NCI-H1048 (cell line): ENCODE data around the gene DOCK4.

Experiments used
- DNase-seq: peaks from one replicate; lab custom pipeline; 2025; lab: John Stamatoyannopoulos, UW

The DOCK4 gene

GRCh38 chr7:111892588-111892987, 313.6 kb downstream of the DOCK4 start:
- no peak for DNase-seq

DNA sequence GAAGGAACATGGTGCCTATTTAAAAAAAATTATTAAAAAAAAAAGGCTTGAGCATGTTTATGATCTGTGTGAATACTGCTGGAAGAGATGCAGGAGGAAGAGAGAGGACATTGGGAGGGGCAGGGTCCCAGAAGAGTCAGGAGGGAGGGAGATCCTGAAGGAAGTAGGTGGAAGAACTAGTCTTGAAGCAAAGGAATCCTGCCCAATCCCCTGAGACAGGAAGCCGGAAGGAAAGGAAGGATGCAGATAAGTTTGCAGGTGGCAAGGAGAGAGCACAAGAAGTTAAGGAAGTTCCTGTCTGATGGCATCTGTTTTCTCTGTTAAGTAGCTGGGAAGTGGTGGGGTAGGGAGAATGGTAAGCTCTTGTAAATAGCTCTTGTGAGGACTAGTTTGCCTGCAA, 318.5 kb downstream of the DOCK4 start:
- DNase-seq: no peak

- DNase-seq: no peak
These were observed 320.0 kb downstream of the DOCK4 start for GRCh38 chr7:111886233-111886632.

DNA sequence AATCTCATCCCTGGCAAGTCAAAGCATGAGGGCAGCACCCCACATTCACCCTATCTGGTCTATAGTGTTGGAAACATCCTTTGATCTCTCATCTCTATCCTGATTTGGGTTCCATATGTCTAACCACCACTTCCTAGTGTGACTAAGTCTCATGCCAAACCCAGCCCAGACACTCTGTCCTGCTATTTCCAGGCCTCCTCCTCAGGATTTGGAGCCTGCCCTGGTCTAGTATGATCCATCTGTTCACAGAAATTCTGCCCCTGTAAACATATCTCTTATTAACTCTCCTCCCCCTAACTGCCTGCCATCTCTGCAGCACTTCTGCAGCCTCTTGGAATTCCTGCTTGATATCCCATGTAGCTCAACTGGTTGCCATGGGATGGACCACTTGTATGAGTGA, 323.0 kb downstream of the DOCK4 start:
- no peak for DNase-seq

DNA sequence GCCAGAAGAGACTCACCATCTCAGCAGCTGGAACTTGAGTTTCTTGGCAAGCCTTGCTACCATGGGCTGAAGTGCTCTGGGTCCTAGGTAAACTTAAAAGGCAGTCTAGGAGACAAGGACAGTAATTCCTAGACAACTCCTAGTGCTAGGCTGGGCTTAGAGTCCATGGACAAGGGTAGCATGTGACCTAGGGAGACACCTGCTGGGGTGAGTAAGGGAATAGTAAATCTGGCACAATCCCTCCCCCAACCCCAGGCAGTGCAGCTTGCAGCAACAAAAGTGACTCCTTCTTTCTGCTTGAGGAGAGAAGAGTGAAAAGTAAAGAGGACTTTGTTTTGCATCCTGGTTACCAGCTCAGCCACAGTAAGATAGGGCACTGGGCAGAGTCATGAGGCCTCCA, 327.4 kb downstream of the DOCK4 start:
- DNase-seq: no peak

DNA sequence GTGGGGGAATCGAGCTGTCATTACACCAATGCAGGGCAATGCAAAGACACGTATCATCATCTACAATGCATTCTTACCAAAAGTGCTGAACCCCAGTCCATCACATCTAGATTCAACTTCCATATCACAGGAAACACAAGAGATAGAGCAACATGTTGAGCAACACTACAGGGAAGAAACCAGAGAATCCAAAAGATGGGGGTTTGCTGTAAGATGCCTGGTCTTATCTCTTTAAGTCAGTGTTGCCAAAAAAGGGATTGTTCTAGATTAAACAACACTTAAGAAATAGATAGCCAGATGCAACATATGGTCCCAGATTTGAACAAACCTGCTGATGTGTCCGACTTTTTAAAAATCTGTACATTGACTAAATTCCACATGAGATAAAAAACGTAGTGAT, 328.3 kb downstream of the DOCK4 start:
- DNase-seq: no peak

DNA sequence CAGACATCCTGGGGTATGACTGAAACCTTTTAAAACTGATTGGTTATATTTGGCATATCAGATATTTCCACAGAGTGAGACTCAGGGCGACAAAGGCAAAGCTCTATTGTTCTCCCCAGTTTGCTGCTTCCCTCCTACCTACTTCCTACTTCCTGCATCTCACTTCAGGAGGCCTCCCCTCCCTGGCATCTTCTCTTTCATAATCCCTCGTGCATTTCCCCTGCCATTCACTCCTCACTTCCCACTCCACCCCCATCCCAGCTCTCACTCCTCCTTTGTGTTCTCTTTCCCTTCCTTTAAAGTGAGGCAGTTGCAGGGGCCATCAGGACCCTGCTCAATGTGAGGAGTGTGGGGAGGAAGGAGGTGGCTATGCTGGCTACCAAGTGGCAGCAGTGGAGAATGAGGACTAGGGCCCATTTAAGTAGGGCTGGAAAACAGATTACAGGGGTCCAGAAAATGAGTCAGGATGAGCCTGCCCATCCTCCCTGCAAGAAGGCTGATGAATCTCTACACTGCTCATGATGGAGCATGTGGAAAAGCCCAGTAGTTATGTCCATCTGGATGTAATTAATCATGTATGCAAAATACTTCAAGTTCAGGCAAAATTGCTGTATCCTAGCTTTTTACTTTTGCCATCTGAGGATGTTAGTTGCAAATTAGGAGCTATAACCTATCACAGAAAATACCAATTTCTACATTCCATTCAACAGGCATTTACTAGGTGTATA, 332.1 kb downstream of the DOCK4 start:
- no peak for DNase-seq

DNA sequence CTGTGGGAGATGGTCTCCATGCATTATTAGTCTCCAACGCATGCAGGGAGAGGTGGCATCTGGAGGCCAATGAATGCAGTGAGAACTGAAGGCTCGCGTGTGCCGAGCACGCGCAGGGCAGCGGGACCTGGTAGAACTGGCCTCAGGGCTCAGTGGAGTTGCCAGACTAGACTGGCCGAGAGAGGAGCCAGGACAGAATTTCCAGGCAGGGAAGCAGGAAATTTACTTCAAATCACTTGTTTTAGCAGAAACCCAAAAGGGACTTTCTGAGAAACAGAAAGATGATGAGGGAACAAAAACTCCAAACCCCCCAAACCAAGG, 332.9 kb downstream of the DOCK4 start:
- DNase-seq: no peak

GRCh38 chr7:111872450-111873325, 333.5 kb downstream of the DOCK4 start:
- no peak for DNase-seq

GRCh38 chr7:111871283-111871682, 334.9 kb downstream of the DOCK4 start:
- no peak for DNase-seq

GRCh38 chr7:111869280-111869679, 336.9 kb downstream of the DOCK4 start:
- no peak for DNase-seq

DNA sequence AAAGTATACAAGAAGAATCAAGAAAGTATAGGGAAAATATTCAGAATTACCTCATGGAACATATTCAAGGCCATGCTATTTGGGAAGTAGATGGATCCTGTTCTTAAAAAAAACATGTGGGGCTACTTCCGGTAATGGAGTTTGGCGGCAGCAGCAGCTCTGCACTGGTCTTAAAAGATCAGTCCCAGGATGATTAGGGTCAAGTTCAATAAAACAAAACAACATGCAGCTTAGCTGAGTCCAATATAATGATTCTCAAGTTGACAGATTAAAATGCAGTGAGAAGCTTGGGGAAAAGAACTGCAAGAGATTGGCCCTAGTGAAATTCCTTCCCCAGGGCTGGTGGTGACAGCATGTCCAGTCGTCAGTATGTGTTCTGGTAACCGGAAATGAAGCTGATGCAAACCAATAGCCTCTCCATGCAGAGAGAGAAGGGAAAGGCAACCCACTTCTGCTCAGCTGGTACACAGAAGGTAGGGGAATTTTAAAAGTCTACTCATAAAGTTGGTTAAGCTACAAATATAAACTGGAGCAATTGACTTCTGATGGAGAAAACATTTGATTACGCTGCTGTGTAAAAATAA, 338.8 kb downstream of the DOCK4 start:
- no peak for DNase-seq

DNA sequence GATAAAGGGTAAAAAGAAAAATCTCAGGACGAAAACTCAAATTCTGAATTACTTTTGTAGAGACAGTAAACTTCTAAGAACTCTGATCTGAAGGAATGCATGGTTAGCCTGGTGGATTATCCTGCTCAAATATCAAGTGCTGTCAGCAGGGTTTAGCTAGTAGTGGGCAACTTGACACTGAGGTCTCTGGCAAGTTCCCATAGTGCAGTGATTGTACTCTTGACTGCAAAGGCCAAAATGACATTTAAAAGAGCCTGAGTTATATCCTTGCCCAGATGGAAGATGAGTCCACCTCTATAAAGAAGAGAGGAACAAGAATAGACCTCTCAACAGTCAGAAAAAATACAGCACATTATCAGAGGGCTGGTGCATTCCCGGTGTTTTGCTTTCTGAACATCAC, 339.4 kb downstream of the DOCK4 start:
- no peak for DNase-seq

GRCh38 chr7:111865430-111865829, 340.8 kb downstream of the DOCK4 start:
- DNase-seq: no peak

- DNase-seq: no peak
These were observed 341.8 kb downstream of the DOCK4 start for GRCh38 chr7:111864291-111864976.

GRCh38 chr7:111863269-111863668, 342.9 kb downstream of the DOCK4 start:
- no peak for DNase-seq

DNA sequence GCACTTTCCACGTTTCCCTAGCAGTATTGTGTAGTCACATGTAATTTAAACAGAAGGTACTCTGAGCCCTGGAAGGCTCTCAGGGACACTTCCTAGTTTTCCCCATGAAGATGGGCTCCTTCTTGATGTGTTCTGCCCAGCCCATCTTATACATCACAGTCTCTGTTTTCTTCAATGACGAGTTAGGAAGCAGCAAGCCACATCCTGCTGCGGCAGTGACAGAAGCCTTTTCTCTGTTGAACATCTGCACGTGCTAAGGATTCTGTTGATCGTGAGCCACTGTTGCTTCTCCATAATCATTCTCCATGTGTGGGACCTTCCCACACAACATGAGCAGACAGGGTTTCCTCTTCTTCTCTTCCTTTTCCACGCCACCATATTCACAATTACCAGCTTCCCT, 346.0 kb downstream of the DOCK4 start:
- DNase-seq: no peak

GRCh38 chr7:111858331-111858730, 347.9 kb downstream of the DOCK4 start:
- no peak for DNase-seq

- no peak for DNase-seq
These were observed 350.4 kb downstream of the DOCK4 start for GRCh38 chr7:111855842-111856227.

- no peak for DNase-seq
These were observed 350.9 kb downstream of the DOCK4 start for GRCh38 chr7:111855161-111855841.

- DNase-seq: no peak
These were observed 352.8 kb downstream of the DOCK4 start for GRCh38 chr7:111853201-111853990.
